IPS-11a (cell line): ENCODE results near the gene PABPC1L2B.
"Not testable (repeated sequence)": the region's sequence is repeated elsewhere in the genome, so short reads cannot be mapped to it uniquely, and the experiment has no call there.

Source experiments
- H3K4me3 ChIP-seq: one replicate; pipeline ENCODE4 v1.5.1; 2013; ENCODE audit warnings: low read depth, low read length, control low read depth

The PABPC1L2B gene

DNA sequence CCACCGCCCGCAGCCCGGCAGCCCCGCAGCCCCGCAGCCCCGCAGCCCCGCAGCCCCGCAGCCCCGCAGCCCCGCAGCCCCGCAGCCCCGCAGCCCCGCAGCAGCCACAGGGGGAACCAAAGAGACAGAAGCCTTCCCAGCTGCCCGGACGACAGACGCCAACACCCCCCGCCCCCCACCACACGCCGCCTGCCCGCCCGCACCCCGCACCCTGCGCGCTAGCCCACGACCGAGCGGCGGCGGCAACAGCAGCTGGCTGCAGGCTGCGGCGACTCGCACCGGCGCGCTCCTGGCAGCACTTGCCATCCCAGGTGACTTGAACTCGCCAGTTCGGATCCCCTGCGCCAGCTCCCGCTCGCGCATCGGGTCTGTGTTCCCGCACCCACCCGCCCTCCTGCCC is at the start of gene PABPC1L2B:
Gene PABPC1L2B, plus strand, starts transcription at position 207 of the 400 bp plus-strand sequence. CDS start 704 bp downstream, outside the sequence.
- H3K4me3 ChIP-seq, result not testable (repeated sequence)

DNA sequence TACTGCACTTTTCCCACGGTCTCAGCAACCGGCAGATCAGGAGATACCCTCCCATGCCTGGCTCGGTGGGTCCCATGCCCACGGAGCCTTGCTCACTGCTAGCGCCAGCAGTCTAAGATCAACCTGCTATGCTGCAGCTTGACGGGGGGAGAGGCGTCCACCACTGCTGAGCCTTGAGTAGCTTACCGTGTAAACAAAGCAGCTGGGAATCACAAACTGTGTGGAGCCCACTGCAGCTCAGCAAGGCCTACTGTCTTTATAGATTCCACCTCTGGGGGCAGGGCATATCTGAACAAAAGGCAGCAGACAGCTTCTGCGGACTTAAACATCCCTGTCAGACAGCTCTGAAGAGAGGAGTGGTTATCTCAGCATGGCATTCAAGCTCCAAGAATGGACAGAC is 42.8 kb upstream of the PABPC1L2B start:
- H3K4me3 ChIP-seq, result not testable (repeated sequence)

DNA sequence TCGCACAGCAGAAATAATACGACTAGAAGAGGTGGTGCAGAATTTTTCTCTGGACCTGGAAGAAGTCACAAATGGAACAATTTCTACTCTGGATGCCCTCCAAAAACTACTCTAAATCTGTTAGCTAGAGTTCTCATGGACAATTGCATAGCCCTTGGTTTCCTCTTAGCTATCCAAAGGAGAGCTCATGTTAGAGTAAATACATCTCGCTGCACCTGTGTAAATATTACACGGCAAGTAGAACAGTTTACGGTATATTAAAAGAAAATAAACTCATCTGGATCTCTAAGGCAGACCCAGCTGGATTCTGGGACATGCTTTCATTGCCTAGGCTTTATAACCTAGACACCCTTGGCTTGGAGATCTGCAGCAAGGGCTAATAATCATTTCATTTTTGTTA is 30.9 kb upstream of the PABPC1L2B start:
- H3K4me3 ChIP-seq, result not testable (repeated sequence)

DNA sequence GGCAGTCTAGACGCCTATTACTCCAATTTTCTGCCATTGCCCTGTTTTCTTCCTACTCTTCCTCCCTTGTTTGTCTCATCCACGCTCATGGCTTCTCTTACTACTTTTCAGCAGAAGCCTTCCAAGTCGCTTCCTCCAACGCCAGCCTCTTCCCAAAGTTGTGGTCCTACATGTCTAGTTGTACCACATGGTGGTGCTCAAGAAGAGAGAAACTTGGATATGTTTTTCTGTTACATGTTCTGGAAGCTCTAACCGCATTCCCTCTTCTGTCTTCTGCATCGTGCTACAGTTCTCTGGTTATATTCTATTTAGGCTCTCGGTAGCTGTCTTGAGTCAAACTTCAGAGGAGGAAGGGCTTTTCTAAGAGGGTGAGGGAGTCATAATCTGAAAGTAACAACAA is 27.9 kb upstream of the PABPC1L2B start:
- not testable (repeated sequence) for H3K4me3 ChIP-seq

DNA sequence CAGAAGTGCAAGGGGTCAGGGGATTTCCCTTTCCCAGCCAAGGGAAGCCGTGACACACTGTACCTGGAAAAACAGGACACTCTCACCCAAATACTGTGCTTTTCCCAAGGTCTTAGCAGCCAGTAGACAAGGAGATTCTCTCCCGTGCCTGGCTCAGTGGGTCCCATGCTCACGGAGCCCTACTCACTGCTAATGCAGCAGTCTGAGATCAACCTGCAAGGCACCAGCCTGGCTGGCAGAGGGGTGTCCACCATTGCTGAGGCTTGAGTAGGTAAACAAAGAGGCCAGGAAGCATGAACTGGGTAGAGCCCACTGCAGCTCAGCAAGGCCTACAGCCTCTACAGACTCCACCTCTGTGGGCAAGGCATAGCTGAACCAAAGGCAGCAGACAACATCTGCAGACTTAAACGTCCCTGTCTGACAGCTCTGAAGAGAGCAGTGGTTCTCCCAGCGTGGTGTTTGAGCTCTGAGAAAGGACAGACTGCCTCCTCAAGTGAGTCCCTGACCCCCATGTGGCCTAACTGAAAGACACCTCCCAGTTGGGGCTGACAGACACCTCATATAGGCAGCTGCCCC is 21.8 kb upstream of the PABPC1L2B start:
- not testable (repeated sequence) for H3K4me3 ChIP-seq

DNA sequence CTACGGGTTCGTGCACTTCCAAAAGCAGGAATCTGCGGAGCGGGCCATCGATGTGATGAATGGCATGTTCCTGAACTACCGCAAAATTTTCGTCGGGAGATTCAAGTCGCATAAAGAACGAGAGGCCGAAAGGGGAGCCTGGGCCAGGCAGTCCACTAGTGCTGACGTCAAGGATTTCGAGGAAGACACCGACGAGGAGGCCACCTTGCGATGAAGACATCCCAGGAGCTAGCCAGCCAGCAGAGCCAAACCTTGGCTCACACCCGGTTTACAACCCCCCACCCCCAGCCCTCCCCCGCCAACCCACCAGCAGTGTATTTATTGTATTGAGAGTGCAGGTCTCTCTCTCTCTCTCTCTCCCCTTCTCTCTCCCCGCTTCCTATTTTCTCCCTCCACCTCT is 1.3 kb downstream of the PABPC1L2B start:
- H3K4me3 ChIP-seq, result not testable (repeated sequence)

DNA sequence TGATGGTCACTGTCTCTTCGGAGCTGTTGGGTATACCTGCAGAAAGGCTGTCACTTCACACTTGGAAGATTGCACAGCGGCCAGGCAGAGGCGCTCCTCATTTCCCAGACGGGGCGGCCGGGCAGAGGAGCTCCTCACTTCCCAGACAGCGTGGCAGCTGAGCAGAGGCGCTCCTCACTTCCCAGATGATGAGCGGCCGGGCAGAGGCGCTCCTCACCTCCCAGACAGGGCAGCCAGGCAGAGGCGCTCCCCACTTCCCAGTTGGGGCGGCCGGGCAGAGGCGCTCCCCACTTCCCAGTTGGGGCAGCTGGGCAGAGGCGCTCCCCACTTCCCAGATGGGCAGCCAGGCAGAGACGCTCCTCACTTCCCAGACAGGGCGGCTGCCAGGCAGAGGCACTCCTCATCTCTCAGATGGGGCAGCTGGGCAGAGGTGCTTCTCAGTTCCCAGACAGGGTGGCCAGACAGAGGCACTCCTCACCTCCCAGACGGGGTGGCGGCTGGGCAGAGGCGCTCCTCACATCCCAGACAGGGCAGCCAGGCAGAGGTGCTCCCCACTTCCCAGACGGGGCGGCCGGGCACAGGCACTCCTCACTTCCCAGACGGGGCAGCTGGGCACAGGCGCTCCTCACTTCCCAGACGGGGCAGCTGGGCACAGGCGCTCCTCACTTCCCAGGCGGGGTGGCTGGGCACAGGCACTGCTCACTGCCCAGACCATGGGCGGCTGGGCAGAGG is 18.8 kb downstream of the PABPC1L2B start:
- no peak overlapping the region for H3K4me3 ChIP-seq

DNA sequence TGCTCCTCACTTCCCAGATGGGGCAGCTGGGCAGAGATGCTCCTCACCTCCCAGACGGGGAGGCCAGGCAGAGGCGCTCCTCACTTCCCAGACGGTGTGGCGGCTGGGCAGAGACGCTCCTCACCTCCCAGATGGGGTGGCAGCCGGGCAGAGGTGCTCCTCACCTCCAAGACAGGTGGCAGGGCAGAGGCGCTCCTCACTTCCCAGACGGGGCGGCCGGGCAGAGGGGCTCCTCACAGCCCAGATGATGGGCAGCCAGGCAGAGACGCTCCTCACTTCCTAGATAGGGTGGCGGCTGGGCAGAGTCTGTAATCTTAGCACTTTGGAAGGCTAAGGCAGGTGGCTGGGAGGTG is 19.3 kb downstream of the PABPC1L2B start:
- H3K4me3 ChIP-seq, result not testable (repeated sequence)

DNA sequence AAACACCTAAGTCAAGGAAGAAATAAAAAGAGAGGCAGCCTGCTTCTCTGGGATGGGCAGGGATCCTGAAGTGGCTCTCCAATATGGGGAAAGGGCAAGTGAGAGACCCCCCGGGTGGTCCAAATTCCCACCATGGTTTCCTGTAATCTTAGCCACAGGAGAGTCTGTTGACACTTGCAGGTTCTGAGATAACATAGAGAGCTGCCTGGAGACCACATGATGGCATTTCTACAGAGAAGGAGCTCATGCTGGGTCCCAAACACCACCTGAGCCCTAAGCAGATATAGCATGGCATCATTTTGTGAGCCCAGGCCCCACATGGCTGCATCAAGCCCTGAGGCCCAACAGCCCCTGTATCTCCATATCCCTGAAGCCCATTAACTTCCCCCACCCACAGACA is 26.1 kb downstream of the PABPC1L2B start:
- no peak overlapping the region for H3K4me3 ChIP-seq
